NCI-H82 (cell line): ENCODE results near the gene SLCO2A1.

Source experiments
- DNase-seq: peaks from one replicate; lab custom pipeline; 2025; lab: John Stamatoyannopoulos, UW

SLCO2A1 gene

DNA sequence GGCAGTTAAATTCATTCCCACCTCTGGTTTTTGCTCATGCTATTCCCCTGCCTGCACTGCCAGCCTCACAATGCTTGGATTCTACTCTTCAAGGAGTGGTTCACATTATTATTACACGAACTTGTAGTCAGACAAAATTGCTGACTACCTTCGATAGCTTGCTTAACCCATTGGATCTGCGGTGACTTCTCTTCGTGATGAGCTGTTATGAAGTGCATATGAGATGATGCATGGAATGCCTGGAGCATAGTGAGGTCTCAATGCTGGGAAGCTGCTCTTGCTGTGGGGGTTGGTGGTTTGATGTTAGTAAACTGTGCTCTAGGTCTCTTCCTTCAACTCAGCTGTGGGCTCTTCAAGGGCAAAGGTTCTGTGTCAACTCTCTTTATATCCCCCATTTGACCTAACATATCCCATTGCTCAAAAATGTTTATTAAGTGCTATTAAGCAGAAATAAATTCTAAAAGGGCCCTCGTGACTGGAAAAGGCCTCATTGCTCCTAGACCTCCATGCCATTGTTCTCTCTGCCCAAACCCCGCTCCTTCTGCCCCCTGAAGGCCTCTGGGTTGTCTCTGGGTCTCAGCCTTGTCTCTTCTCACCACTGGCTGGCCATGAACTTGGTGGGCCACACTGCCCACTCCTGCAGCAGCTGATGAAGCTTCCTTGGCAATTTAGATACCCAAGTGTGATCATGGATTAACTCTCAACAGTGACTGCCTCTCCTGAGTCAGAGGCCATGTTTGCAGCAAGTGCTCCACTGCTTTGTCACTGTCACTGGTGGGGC is 4.5 kb upstream of the SLCO2A1 start:
- no peak for DNase-seq

DNA sequence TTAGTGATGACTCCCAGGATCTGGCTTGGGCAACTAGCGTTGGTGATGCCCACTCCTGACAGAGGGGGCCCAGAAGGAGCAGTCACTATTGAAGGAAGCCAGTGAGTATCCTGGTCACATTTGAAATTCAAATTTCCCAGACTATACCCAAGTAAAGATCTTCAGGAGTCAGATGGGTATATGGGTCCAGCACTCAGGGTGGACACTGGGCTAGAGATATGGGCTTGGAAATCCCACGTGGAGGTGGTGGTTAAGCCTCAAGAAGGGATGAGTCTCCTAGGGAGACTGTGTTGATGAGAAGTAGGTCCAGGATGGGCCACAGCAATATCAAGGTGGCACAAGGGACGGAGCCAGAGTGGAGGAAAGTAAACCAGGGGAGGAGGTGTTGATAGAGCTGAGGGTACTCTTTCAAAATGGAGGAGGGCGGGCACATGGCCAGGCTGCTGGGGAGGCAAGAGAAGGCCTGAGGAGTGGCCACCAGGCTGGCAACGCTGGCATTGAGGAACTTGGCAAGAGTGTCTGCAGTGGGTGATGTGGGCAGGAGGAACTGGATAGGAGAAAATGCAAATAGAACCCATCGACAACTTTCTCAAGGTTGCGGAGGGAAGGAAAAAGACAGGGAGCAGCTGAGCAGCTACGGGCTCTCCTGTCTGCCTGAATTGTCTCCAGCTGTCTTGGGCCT is 3.7 kb upstream of the SLCO2A1 start:
- DNase-seq = no peak

DNA sequence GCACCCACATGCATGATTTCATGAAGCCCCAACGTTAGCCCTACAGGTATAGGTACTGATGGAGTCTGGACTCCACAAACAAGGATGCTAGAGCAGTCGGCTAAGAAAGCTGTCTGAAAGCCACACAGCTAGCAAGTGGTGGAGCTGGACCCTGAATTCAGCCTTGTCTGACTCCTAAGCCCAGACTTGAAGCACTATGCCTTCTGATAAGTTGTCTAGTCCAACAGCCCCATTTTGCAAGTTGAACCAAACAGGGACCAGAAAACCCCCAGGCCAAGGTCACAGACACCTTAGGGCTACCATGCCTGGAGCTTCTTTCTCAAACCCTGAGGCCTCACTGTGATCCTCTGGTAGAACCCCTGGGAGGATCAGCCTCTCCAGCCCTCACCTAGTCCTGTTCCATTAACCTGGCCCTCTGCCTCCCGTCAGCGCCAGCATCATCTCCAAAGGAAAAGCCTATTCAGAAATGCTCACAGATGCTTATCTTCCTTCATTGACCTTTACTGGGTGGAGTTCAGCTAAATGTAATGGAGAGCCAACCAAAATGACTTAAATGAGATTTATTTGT is 1.7 kb upstream of the SLCO2A1 start:
- no peak for DNase-seq

DNA sequence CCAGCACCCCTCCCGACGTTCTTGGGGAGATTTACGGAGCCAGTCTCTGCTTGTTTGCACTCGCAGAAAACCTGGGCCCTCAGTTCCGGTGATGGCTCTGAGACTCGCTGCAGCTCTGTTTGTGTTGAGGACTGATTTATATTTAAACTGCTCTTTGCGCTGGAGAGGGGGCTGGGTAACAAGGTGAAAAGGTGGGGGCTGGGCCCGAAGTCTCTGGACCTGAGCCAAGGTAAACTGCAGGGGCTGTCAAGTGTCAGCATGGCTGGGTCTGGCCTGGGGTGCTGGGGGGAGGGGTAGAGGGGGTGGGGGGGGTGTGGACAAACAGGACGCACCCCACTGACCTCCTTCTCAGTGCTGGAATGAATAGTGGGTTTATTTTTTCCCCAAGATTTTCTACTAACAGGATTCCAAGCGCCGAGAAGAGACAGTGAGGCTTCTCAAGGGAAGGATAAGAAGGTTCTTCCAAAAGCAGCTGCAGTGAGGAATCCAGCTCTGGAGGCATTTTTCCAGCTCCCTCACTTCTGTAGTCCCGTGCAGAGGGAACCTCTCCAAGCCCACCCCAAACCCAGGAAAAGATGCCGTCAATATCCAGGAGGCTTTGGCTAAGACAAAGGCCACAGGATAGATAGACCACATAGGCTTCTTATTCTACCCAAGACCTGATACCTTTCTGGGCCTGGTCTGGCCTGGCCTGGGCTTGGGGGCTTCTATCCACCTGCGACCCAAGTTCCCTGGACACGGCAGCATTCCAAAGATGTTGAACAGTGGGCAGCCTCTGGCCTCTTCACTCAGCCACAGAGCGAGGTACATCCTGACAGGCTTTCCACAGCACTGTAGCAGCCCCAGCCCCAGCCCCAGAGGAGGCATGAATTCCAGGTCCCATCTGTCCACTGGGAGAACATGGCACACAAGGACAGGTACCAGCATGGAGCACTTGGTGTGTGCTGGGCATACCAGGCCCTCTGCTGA is 938 bp upstream of the SLCO2A1 start:
- DNase-seq = no peak

DNA sequence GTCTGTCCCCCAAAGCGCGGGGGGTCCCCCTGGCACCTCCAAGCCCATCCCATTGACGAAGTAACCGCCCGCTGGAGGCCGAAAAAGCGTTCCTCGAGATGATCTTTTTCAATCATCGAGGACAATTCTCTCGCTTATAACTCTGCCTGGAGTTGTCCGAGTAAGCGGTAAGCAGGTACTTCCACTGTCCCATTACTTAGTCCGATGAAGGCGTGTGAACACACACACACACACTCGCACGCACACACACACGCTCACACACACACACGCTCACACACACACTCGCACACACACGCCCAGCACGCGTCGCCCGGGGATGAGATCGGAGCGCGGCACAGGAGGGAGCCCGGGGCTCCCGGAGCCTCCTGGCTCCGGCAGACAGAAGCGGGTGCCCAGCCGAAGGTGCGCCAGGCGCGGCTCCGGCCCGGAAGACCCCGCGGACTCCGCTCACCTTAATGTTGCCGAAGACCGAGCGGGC is 430 bp downstream of the SLCO2A1 start:
- DNase-seq = no peak

DNA sequence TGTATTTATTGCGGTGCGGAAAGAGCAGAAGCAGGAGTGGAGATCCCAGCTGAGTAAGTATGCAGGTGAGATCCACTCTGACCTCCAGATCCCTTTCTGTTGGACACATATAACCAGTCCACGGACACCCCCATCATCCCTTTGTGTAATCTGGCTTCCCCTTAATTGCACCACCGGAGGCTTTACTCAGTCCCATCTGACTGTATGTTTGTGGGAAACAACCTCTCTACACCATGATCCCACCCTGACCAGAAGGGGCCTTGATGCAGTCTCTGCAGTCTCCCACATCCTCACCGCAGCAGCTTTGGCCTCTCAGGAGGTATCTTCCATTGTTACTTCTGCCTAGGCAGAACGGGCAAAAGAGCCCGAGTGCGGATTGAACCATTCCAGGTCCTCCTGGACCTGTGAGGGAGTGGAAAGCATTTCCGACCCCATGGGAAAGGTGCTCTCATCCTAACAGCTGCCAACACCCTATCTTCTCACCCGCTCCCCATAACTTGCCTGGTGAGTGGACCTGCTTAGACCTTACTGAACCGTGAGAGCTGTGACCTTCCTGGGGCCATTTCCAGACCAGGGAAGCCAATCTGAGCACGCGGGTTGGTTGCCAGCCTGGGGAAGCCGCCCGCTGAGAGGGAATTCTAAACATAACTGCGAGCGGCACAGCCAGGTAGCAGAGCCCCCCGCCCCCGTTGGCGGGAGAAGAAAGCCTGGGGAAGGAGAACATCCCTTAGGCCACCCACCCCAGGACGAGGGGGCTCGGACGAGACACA is 1.1 kb downstream of the SLCO2A1 start:
- no peak for DNase-seq

DNA sequence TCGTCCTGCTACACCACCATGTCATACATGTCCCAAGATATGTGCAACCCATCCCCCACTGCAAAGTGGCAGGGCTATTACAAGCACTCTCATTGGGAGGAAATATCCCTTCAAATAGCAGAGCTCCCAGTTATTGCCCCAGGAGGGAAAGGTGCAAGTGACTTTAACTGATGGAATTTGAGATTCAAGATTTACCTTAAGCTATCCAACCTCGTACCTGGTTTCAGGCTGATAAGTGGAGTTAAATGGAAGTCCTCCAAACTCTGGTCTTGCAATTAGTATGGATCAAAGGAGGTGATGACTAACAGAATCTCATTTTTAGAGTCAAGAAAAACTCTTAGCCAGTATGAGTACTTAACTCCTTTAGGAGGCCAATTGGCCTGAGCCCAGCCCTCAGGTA is 2.1 kb downstream of the SLCO2A1 start:
- DNase-seq = no peak

DNA sequence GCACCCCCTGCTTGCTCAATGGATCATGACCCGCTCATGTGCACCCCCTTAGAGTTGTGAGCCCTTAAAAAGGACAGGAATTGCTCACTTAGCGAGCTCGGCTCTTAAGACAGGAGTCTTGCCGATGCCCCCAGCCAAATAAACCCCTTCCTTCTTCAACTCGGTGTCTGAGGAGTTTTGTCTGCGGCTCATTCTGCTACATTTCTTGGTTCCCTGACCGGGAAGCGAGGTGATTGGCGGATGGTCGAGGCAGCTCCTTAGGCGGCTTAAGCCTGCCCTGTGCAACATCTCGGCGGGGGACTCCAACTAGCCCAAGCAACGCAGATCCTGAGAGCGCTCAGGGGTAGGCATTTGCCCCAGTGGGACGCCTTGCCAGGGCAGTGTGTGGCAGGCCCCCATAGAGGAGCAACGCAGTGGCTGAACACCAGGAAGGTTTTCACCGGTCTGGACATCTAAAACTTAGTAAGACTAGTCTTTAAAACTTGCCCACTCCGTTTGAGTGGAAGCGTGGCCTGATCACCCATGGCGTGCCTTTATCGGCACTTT is 9.5 kb downstream of the SLCO2A1 start:
- DNase-seq = no peak

DNA sequence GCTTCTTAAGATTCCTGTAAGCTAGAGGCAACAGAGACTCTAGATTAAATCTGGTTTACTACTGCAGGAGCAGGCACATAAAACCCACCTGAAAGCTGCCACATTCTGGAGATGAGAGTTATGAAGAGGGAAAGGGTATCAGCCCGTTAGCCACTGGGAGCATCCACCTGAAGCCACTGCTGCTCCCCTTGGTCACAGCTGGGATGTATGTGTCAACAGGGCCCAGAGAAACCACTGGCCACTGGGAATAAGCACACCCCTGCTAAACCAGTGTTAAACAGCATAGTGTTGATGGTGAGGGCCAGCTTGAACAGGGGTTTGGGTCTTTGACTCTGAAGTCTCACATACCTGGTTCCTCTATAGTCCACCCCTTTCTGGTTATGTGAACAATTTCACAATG is 10.9 kb downstream of the SLCO2A1 start:
- DNase-seq = no peak

DNA sequence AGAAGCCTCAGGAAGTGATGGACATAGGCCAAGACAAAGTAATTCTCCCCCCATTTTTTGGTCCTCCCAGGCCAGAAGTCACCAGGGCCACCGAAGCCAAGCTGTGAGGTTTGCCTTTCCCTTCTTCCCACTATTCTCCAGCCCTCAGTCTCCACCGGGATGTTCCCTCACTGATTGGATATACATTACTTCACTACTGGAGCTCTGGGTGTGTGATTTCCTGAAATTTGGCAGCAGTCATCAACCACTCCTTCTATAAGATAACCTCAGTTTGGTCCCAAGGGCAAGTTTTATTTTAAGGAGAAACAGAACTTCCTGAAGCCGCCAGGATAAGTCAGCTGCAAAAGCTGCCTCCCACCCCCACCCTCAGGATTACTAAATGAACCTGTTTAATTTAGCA is 11.3 kb downstream of the SLCO2A1 start:
- no peak for DNase-seq

DNA sequence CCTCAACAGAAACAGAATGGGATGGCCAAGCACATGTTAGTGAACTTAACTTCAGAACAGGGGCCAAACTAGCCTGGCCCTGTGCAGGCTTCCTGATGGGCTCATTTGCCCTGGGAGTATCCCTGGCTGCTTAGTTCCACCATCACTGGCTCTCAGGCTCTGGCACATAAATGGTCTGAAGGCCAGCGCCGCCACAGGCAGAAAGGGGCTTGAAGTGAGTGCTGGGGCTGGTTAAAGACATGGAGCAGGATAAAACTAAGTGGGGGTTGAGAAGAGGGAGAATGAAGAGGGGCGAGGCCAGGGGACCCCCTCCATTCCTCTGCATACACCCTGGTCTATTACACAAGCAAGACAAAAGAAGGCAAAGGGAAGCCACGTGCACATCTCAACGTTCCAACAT is 12.2 kb downstream of the SLCO2A1 start:
- DNase-seq = no peak

DNA sequence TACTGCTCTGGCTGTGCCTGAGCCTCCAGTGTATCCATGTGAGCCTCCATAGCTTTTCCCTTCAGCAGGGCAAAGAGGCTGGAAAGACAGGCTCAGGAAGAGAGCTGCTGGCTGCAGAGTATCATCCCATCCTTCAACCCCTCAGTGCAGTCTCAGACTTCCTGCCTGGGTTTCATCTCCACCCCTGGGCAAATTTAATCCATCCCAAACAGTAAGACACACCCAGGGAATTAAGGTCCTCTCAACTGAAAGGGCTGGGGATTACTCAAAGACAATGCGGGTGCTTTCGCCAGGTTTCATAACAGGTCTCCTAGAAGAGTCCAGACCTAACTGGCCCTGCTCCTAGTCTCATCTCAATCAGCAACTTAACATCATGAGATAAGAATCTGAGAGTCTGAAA is 15.5 kb downstream of the SLCO2A1 start:
- no peak for DNase-seq

DNA sequence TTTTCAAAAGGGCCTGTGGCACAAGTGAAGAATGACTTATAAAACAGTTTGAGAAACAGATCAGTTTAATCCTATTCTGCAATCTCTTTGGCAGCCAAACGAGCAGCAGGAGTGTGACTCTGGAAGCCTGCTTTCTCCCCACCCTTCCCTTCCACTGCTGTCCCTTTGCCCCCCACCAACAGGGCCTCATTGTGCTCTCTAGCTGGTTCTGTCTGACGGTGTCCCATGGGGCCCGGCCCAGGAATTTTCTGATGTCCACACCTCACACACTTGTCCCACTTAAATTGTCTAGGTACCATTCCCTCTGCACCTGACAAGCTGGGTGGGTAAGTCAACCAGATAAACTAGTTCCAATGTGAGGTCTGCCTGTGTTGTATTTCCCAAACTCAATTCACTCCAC is 16.4 kb downstream of the SLCO2A1 start:
- no peak for DNase-seq

DNA sequence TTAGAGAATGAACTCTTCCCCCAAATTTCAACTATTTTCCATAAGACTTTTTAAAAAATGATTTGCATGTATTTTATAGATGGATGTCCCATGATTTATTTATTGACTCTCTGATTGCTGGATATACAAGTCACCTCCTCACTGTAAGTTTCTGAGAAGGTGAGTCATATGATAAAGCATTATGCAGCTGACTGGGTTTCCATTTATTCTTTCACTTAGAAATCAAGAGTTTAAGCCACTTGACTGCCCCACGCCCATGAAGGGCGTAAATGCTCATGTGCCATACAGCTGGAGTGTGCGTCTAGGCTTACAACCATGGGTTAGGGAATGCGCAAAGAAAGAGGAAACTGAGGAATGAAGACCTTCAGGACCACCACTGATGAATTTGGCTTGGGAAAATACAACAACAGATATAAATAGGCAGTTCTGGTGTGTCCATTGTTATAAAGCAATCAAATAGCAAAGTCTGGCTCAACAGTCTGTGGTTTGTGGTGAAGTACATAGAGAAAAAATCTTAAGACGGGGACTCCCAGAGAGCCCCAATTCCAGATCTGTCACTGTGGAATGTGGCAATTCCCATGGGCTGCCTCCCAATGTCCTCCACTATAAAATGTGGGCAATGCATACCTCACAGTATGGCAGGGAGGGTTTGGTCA is 20.3 kb downstream of the SLCO2A1 start:
- DNase-seq = no peak

DNA sequence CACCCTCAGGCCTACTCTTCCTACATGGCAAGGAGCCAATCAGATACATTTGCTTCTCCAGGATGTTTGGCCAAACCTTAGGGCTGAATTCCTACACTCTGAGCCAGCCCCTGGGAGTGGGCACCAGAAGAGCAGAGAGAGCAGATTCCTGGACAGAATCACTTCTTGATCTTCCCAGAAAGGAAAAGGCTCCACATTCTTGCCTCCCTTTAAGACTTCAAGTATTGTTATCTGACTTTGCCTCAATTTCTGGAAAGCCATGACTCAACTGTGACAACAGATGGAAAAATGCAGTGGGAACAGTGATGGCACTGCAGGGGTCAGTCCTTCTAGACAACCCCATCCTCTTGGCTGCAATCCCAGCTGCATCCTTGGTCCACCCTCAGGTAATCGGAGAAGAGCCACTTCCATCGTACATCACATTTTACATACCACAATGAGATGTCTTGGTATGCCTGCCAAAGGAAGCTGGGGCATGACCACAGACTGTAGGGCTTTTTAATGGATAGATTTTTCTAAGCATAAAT is 21.0 kb downstream of the SLCO2A1 start:
- no peak for DNase-seq

DNA sequence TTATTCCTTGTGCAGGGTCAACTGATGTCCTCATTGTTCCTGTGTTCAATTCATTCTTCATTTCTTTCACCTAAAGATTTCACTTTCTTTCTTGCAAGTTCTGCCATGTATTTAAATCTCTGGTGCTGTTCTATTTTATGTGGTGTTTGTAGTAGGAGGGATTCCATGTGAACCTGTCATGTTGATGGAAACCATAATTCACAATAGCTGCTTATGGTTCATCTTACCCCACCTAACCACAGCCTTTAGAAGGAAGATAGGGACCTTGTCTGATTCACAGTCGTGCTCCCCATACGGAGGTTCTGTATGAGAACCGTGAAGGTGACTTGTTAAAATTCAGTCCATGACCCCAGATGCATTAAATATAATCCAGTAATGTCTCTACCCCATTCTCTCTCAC is 21.9 kb downstream of the SLCO2A1 start:
- DNase-seq = no peak

DNA sequence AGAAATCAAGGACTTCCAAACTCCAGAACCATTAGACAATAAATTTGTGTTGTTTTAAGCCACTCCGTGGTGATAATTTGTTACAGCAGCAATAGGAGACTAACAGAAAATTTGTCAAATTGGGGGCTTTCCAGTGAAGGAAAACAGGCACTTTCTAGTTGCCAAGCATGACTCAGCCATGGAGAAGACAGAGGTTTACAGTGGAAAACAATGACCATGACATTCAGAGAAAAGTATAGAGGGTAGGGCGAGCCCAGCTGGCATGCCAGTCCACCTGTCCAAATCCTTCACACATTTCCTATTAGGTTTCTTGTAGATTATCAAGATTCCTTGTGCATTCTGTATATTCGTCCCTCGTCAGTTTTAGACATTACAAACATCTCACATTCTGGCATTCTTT is 24.9 kb downstream of the SLCO2A1 start:
- no peak for DNase-seq

DNA sequence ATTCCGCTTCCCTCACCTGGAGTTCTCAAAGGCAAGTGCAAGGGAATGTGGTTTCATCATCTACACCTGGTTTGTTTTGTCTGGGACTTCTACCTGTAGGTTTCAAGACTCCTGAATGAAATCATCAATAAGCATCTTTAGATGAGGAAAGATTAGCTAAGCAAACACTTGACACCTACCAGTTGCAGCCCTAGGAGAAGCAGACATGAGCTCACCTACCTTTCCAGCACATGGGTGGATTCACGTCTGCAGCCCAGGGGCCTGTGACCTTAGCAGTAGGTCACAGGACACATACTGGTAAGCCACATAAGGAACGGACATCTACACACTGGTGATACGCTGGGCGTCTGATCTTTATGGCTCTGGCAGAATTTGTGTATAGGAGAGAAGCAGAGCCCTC is 26.7 kb downstream of the SLCO2A1 start:
- no peak for DNase-seq

DNA sequence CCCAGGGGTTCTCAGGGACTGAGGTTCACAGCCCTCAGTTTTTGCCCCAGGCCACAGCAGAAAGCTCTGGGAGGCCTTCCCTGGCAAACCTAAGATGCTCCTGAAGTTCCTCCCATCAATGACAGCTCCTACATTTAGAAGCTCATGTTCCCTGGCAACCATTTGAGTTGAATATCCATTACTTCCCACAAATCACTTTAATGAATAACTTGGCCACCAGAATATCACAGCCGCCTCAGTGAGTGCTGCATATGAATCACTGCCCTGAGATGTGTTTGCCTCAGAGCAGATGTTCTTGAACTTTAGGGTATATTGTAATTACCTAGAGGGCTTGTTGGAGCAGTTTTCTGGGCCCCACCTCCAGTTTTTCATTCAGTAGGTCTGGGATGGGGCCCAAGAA is 27.4 kb downstream of the SLCO2A1 start:
- no peak for DNase-seq

DNA sequence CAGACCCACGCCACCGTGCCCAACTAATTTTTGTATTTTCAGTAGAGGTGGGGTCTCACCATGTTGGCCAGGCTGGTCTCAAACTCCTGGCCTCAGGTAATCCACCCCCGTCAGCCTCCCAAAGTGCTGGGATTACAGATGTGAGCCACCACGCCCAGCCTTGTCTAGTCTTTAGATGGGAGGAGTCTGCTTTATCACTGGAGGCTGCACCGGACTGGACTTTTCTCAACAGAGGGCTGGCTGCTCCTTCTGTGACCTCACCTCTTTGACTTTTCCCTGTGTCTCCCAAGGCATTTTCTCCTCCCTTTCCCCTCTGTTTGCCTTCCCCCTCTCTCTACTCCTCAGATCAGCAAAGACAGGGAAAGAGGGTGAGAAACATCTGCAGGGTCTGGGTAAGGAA is 28.5 kb downstream of the SLCO2A1 start:
- DNase-seq = no peak
